T47D (cell line): ENCODE data around the gene KLHL2.

Experiments used
- DNase-seq, 2 experiments: peaks; one replicate each; pipeline versions ENCODE4 v3.0.0 to v3.0.0-alpha.2; 2011 to 2012; ENCODE audit warnings: low read depth in 1 of 2, low spot score in 1 of 2
- JUND ChIP-seq: IDR thresholded peaks from 2 replicates; pipeline ENCODE4 v1.6.1; 2012; ENCODE audit warnings: low read depth
- in situ Hi-C: cut with HindIII; loops from 2 replicates; pipeline ENCODE4 v1.10.0; 2016; ENCODE audit warnings: low sequenced_read_pairs, low pct_unique_long_range_greater_than_20kb

The KLHL2 gene

GRCh38 chr4:165368567-165368966, 161.2 kb downstream of the KLHL2 start:
- DNase-seq = no peak
- TF ChIP-seq JUND = no peak
- in situ Hi-C loops = no loop called here

GRCh38 chr4:165369522-165369921, 162.2 kb downstream of the KLHL2 start:
- in situ Hi-C loops = no loop called here
- DNase-seq = no peak
- no peak for TF ChIP-seq JUND

GRCh38 chr4:165370530-165370929, 163.2 kb downstream of the KLHL2 start:
- in situ Hi-C loops = no loop called here

More at GRCh38 chr4:165370530-165370929, 163.2 kb downstream of the KLHL2 start:
- no peak for TF ChIP-seq JUND
- DNase-seq = no peak
